Neural progenitor cell (in vitro differentiated cells): Measurements from ENCODE around the gene VCL. TPM values are rescaled to one million over a fixed set of nuclear protein-coding genes. Genes with fewer than 3 reads are reported as not detected.

Source experiments
- DNase-seq: peaks from one replicate; pipeline ENCODE4 v3.0.0-alpha.2; 2016; ENCODE audit warnings: low spot score
- H2AFZ ChIP-seq: fragments of 200-600 bp; sonication (generic); replicated peaks from 2 replicates; pipeline ENCODE4 v1.6.1; 2016; ENCODE audit warnings: antibody characterized with exemption
- H3F3A ChIP-seq: fragments of 200-600 bp; sonication (generic); 2 replicates; pipeline ENCODE4 v1.6.1; 2016; ENCODE audit warnings: antibody characterized with exemption, low read depth
- H3K27ac ChIP-seq: fragments of 200-600 bp; sonication (generic); 2 replicates; pipeline ENCODE4 v1.5.1; 2016; ENCODE audit warnings: mild to moderate bottlenecking
- H3K27me3 ChIP-seq: fragments of 200-600 bp; sonication (generic); 2 replicates; pipeline ENCODE4 v1.6.1; 2016; ENCODE audit warnings: mild to moderate bottlenecking, moderate library complexity
- H3K36me3 ChIP-seq: fragments of 200-600 bp; sonication (generic); 2 replicates; pipeline ENCODE4 v1.5.1; 2016
- H3K4me1 ChIP-seq: fragments of 200-600 bp; sonication (generic); 2 replicates; pipeline ENCODE4 v1.6.1; 2016; ENCODE audit warnings: mixed run types
- H3K4me2 ChIP-seq: fragments of 200-600 bp; sonication (generic); 2 replicates; pipeline ENCODE4 v1.6.1; 2016
- H3K4me3 ChIP-seq: fragments of 200-600 bp; sonication (generic); 2 replicates; pipeline ENCODE4 v1.5.1; 2016
- H3K79me2 ChIP-seq: fragments of 200-600 bp; sonication (generic); 2 replicates; pipeline ENCODE4 v1.6.1; 2016; ENCODE audit warnings: low read depth
- H3K9ac ChIP-seq: fragments of 200-600 bp; sonication (generic); 2 replicates; pipeline ENCODE4 v1.6.1; 2016
- H3K9me3 ChIP-seq: fragments of 200-600 bp; sonication (generic); 2 replicates; pipeline ENCODE4 v1.5.1; 2016; ENCODE audit warnings: low read depth
- H4K20me1 ChIP-seq: fragments of 200-600 bp; sonication (generic); 2 replicates; pipeline ENCODE4 v1.6.1; 2016; ENCODE audit warnings: low read depth
- H3K27ac Mint-ChIP-seq: 3 replicates; pipeline ENCODE4 v1.8.0; 2021; ENCODE audit warnings: mixed read lengths
- H3K27me3 Mint-ChIP-seq: 2 replicates; pipeline ENCODE4 v1.8.0; 2022; ENCODE audit warnings: low read depth, mild to moderate bottlenecking, inconsistent platforms, moderate library complexity, mixed read lengths; ENCODE audit not compliant: insufficient read depth
- H3K36me3 Mint-ChIP-seq: 3 replicates; pipeline ENCODE4 v1.8.0; 2021; ENCODE audit warnings: mixed read lengths
- H3K4me1 Mint-ChIP-seq: 3 replicates; pipeline ENCODE4 v1.8.0; 2021; ENCODE audit warnings: mixed read lengths
- H3K4me3 Mint-ChIP-seq: 3 replicates; pipeline ENCODE4 v1.8.0; 2021; ENCODE audit warnings: mild to moderate bottlenecking, moderate library complexity, mixed read lengths
- H3K9me3 Mint-ChIP-seq: 3 replicates; pipeline ENCODE4 v1.8.0; 2020; ENCODE audit warnings: mixed read lengths
- EZH2 ChIP-seq: fragments of 200-600 bp; sonication (generic); IDR thresholded peaks from 2 replicates; pipeline ENCODE4 v1.6.1; 2017; ENCODE audit warnings: antibody characterized with exemption, mild to moderate bottlenecking, moderate library complexity
- EZH2phosphoT487 ChIP-seq: fragments of 200-600 bp; sonication (generic); IDR thresholded peaks from 2 replicates; pipeline ENCODE4 v1.6.1; 2017; ENCODE audit warnings: antibody characterized with exemption
- total RNA-seq: library from RNA; depleted of rRNA; stranded (reverse); fragments of >200 nt; gene quantifications from 2 replicates; pipeline ENCODE4 v1.2.3, GENCODE V29; 2015; ENCODE audit warnings: low replicate concordance
- TF ChIP-seq, protein P1 (sequence below): fragments of 200-600 bp; sonication (generic); IDR thresholded peaks from 2 replicates; pipeline ENCODE4 v1.5.1; 2017; ENCODE audit warnings: antibody characterized with exemption, mild to moderate bottlenecking

Gene VCL
- total RNA-seq, 1 donor from 2014 or later: 96.9 TPM

DNA sequence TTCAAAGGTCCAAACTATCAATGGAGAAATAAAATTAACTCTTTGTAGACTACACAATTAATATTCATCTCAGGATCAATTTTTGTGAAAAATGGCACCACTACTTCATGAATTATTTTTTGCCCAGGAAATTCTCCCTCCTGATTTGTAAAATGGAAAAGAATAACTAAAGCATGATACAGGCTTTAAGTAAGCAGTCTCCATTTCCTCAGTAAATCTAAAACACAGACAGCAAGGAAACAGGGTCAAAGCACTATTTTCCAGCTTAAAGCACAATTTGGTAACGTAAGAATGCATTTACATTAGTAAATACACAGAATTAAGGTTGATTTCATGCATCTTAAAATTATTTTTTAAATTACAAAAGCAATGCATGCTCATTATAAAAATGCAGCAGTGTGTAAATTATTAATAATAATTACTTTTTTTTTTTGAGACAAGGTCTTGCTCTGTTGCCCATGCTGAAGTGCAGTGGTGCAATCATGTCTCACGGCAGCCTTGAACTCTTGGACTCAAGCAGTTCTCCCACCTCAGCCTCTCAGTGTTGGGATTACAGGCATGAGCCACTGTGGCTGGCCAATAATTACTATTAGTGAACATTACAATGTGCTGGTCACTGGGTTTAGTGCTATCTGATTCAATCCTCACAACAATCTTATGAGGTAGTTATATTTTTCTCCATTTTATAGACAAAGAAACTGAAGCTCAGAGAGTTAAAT is 26.1 kb upstream of the VCL start:
- Histone ChIP-seq H3K27ac (no peak overlapping the region), H3K4me3 (no peak overlapping the region), H3K9me3 (no peaks in the 10 kb centered on the region), H4K20me1 (no peaks in the 10 kb centered on the region), H3K4me1 (peaks cover 18% of the 10 kb centered on the region), H3K9ac (no peak overlapping the region), H2AFZ (no peak overlapping the region), H3K4me2 (no peak overlapping the region), H3K79me2 (no peaks in the 10 kb centered on the region), H3F3A (peaks cover 28% of the 10 kb centered on the region), H3K27me3 (no peaks in the 10 kb centered on the region), H3K36me3 (no peaks in the 10 kb centered on the region)
- no peak for DNase-seq
- Mint-ChIP-seq H3K27me3 (peaks cover 6% of the 10 kb centered on the region), H3K4me1 (peaks cover 33% of the 10 kb centered on the region), H3K4me3 (no peak overlapping the region), H3K27ac (no peak overlapping the region), H3K36me3 (peaks cover 1% of the 10 kb centered on the region), H3K9me3 (no peaks in the 10 kb centered on the region)
- no peak for TF ChIP-seq EZH2phosphoT487
- TF ChIP-seq EZH2: no peak

DNA sequence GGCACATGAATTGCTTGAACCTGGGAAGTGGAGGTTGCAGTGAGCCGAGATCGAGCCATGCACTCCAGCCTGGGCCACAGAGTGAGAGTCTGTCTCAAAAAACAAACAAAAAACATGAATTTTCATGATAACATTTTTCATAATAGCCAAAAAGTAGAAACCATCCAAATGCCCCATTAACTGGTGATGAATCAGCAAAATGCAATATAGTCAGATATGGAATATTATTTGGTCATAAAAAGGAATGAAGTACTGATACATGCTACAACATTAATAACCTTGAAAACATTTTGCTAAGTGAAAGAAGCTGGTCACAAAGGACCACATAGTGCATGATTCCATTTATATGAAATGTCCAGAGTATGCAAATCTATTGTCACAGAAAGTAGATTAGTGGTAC is 24.5 kb upstream of the VCL start:
- H3K9me3 ChIP-seq: no peaks in the 10 kb centered on the region
- H3F3A ChIP-seq: peaks cover 11% of the 10 kb centered on the region
- Mint-ChIP-seq H3K4me1 (peaks cover 24% of the 10 kb centered on the region), H3K27me3 (peaks cover 3% of the 10 kb centered on the region), H3K36me3 (peaks cover 1% of the 10 kb centered on the region), H3K27ac (no peak overlapping the region), H3K4me3 (no peak overlapping the region), H3K9me3 (no peaks in the 10 kb centered on the region)
- no peaks in the 10 kb centered on the region for H3K27me3 ChIP-seq
- H3K4me2 ChIP-seq: no peak overlapping the region
- H3K36me3 ChIP-seq: no peaks in the 10 kb centered on the region
- H3K79me2 ChIP-seq: no peaks in the 10 kb centered on the region
- H2AFZ ChIP-seq: no peak overlapping the region
- no peak overlapping the region for H3K27ac ChIP-seq
- H3K4me3 ChIP-seq: no peak overlapping the region
- DNase-seq: no peak
- TF ChIP-seq EZH2phosphoT487: no peak
- peaks cover 4% of the 10 kb centered on the region for H3K4me1 ChIP-seq
- H3K9ac ChIP-seq: no peak overlapping the region
- H4K20me1 ChIP-seq: no peaks in the 10 kb centered on the region

DNA sequence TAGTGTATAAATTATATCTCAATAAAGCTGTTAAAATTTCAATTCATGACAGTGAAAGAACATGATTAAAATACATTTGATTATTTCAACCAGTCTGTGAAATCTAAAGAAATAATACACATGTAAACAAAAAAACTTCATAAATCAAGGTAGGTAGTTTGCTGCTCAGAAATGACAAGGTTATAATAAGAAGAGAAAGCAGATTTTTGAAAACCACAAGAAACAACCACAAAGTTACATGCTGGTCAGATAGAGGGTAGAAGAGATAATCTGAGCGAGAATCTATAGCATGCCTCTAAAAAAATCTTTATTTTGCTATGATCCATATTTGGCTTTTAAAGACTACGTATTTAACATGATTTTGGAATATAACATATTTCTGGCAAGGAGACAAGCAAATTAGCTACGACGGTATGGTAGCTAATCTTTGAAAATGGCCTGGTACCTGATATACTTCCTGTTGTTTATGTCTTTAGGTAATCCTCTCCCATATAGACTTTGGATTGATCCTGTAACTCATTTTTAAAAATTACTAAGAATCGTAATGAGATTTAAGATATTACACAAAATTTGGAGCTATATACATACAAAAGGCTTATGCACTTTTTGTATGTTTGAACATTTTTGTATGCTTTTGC is 23.5 kb upstream of the VCL start:
- H3K9ac ChIP-seq: no peak overlapping the region
- no peaks in the 10 kb centered on the region for H3K9me3 ChIP-seq
- peaks cover 1% of the 10 kb centered on the region for H3K36me3 Mint-ChIP-seq

DNA sequence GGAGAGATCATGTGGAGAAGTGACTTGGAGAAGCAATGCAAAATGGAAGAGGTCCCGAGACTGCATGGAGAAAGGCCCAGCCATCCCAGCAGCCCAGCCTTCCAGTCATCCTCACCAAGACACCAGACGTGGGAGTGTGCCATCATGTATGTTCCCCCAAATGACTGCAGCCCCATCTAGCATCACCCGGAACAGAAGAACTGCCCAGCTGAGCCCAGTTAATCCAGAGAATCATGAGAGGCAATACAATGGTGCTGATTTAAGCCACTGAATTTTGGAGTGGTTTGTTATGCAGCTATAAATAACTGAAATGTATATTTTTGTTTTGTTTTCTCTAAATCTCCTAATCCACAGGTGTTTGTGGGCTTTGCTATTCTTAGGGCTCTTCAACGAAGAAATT is 22.5 kb upstream of the VCL start:
- no peak for TF ChIP-seq EZH2
- TF ChIP-seq, protein P1, sequence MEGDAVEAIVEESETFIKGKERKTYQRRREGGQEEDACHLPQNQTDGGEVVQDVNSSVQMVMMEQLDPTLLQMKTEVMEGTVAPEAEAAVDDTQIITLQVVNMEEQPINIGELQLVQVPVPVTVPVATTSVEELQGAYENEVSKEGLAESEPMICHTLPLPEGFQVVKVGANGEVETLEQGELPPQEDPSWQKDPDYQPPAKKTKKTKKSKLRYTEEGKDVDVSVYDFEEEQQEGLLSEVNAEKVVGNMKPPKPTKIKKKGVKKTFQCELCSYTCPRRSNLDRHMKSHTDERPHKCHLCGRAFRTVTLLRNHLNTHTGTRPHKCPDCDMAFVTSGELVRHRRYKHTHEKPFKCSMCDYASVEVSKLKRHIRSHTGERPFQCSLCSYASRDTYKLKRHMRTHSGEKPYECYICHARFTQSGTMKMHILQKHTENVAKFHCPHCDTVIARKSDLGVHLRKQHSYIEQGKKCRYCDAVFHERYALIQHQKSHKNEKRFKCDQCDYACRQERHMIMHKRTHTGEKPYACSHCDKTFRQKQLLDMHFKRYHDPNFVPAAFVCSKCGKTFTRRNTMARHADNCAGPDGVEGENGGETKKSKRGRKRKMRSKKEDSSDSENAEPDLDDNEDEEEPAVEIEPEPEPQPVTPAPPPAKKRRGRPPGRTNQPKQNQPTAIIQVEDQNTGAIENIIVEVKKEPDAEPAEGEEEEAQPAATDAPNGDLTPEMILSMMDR: no peak
- no peak for TF ChIP-seq EZH2phosphoT487
- peak overlapping the region; percentile 86 for H3K27ac Mint-ChIP-seq

More for the DNA sequence above, 23.5 kb upstream of the VCL start:
- no peak for DNase-seq
- H3K9me3 Mint-ChIP-seq: no peaks in the 10 kb centered on the region
- peaks cover 24% of the 10 kb centered on the region for H3K4me1 Mint-ChIP-seq
- H3K4me2 ChIP-seq: no peak overlapping the region
- H3K4me1 ChIP-seq: peaks cover 5% of the 10 kb centered on the region
- TF ChIP-seq EZH2phosphoT487 (no peak), EZH2 (no peak)
- TF ChIP-seq, protein P1: no peak
- H3K4me3 ChIP-seq: no peak overlapping the region
- H3K27ac ChIP-seq: no peak overlapping the region
- H3K27me3 Mint-ChIP-seq: peaks cover 3% of the 10 kb centered on the region
- H3K36me3 ChIP-seq: no peaks in the 10 kb centered on the region
- no peaks in the 10 kb centered on the region for H4K20me1 ChIP-seq
- peaks cover 3% of the 10 kb centered on the region for H3F3A ChIP-seq
- no peak overlapping the region for H2AFZ ChIP-seq
- no peak overlapping the region for H3K4me3 Mint-ChIP-seq
- H3K79me2 ChIP-seq: no peaks in the 10 kb centered on the region
- H3K27me3 ChIP-seq: no peaks in the 10 kb centered on the region
- H3K27ac Mint-ChIP-seq: no peak overlapping the region

More for the DNA sequence above, 22.5 kb upstream of the VCL start:
- no peak overlapping the region for H3K27ac ChIP-seq
- H3K27me3 ChIP-seq: no peaks in the 10 kb centered on the region
- peaks cover 11% of the 10 kb centered on the region for H3K4me1 ChIP-seq
- no peak overlapping the region for H2AFZ ChIP-seq
- peaks cover 24% of the 10 kb centered on the region for H3K4me1 Mint-ChIP-seq
- peaks cover 5% of the 10 kb centered on the region for H3K27me3 Mint-ChIP-seq
- H3K36me3 Mint-ChIP-seq: peaks cover 1% of the 10 kb centered on the region
- H3K4me2 ChIP-seq: no peak overlapping the region
- no peaks in the 10 kb centered on the region for H4K20me1 ChIP-seq
- H3F3A ChIP-seq: no peaks in the 10 kb centered on the region
- H3K4me3 Mint-ChIP-seq: no peak overlapping the region
- no peaks in the 10 kb centered on the region for H3K36me3 ChIP-seq
- no peaks in the 10 kb centered on the region for H3K79me2 ChIP-seq
- H3K4me3 ChIP-seq: no peak overlapping the region
- no peak overlapping the region for H3K9ac ChIP-seq
- no peak for DNase-seq
- H3K9me3 ChIP-seq: no peaks in the 10 kb centered on the region
- no peaks in the 10 kb centered on the region for H3K9me3 Mint-ChIP-seq
